Measurements from ENCODE around the gene SLC9A3. TPM values are rescaled to one million over a fixed set of nuclear protein-coding genes. Genes with fewer than 3 reads are reported as not detected.

The SLC9A3 gene
- total and polyA plus RNA-seq, 7 donors, result 0.81 to 1.7 (median 1.2) TPM

- no peak overlapping the region for H3K4me3 ChIP-seq
- no peaks in the 10 kb centered on the region for H3K4me1 ChIP-seq
- H3K27ac ChIP-seq, result no peak overlapping the region
- intact Hi-C loops (cut with DNase I), result no loop called here
- TF ChIP-seq CTCF (IDR thresholded peaks at IDR 0.05), result no peak
- peaks cover 0 to 80% (median 16%) of the 10 kb centered on the region in 3 donors for H3K27me3 ChIP-seq (ENCODE audit: insufficient read depth in 3 of 3, low read length in 2 of 3)
- H3K36me3 ChIP-seq (ENCODE audit: insufficient read depth in 1 of 2, low read depth in 1 of 2), result no peaks in the 10 kb centered on the region
- H3K9me3 ChIP-seq, result no peaks in the 10 kb centered on the region
- no peak for DNase-seq
- ATAC-seq, result no peak
- WGBS, 3 donors, result 25 to 27% (median 26%) methylated on average over 22 to 26 of the region's 26 CpGs
Observed at GRCh38 chr5:493119-493701, 31.0 kb downstream of the SLC9A3 start.

GRCh38 chr5:492314-492893 is 31.8 kb downstream of the SLC9A3 start:
- DNase-seq, result no peak
- no peak overlapping the region for H3K27ac ChIP-seq
- ATAC-seq, result no peak
- H3K4me1 ChIP-seq, result no peaks in the 10 kb centered on the region
- WGBS, 3 donors, result 38 to 51% (median 43%) methylated on average over 9 to 18 of the region's 18 CpGs
- H3K36me3 ChIP-seq (ENCODE audit: insufficient read depth in 1 of 2, low read depth in 1 of 2), result no peaks in the 10 kb centered on the region
- intact Hi-C loops (cut with DNase I), result no loop called here
- H3K27me3 ChIP-seq (ENCODE audit: insufficient read depth in 3 of 3, low read length in 2 of 3), result peaks cover 0 to 77% (median 13%) of the 10 kb centered on the region in 3 donors
- no peaks in the 10 kb centered on the region for H3K9me3 ChIP-seq
- H3K4me3 ChIP-seq, result no peak overlapping the region
- TF ChIP-seq CTCF (IDR thresholded peaks at IDR 0.05), result no peak

- no peak for ATAC-seq
Observed at GRCh38 chr5:491856-492155, 32.4 kb downstream of the SLC9A3 start.

GRCh38 chr5:491119-491855 is 33.0 kb downstream of the SLC9A3 start:
- no peaks in the 10 kb centered on the region for H3K4me1 ChIP-seq
- ATAC-seq (no peak), DNase-seq (no peak)
- no peak overlapping the region for H3K4me3 ChIP-seq
- H3K9me3 ChIP-seq, result no peaks in the 10 kb centered on the region
- intact Hi-C loops (cut with DNase I), result no loop called here
- peaks cover 0 to 69% (median 13%) of the 10 kb centered on the region in 3 donors for H3K27me3 ChIP-seq (ENCODE audit: insufficient read depth in 3 of 3, low read length in 2 of 3)
- TF ChIP-seq CTCF (IDR thresholded peaks at IDR 0.05), result no peak
- 72 to 78% (median 75%) methylated on average over 41 to 52 of the region's 52 CpGs for WGBS, 3 donors
- H3K36me3 ChIP-seq (ENCODE audit: insufficient read depth in 1 of 2, low read depth in 1 of 2), result no peaks in the 10 kb centered on the region
- no peak overlapping the region for H3K27ac ChIP-seq

More at GRCh38 chr5:491856-492155, 32.4 kb downstream of the SLC9A3 start:
- no peak overlapping the region for H3K4me3 ChIP-seq
- no peak for TF ChIP-seq CTCF (IDR thresholded peaks at IDR 0.05)
- H3K9me3 ChIP-seq, result no peaks in the 10 kb centered on the region
- WGBS, 3 donors, result 78 to 83% (median 78%) methylated on average over 18 to 19 of the region's 19 CpGs
- H3K27me3 ChIP-seq (ENCODE audit: insufficient read depth in 3 of 3, low read length in 2 of 3), result peaks cover 0 to 71% (median 13%) of the 10 kb centered on the region in 3 donors
- DNase-seq, result no peak
- H3K4me1 ChIP-seq, result no peaks in the 10 kb centered on the region
- intact Hi-C loops (cut with DNase I), result no loop called here
- no peak overlapping the region for H3K27ac ChIP-seq
- no peaks in the 10 kb centered on the region for H3K36me3 ChIP-seq (ENCODE audit: insufficient read depth in 1 of 2, low read depth in 1 of 2)

Measured in psoas muscle (tissue), 8 donors.